Stimulated activated CD4-positive, alpha-beta T cell treated with anti-CD3 and anti-CD28 coated beads, Interleukin-15, amount 100 ng/mL, for 48 hours (primary cell): Measurements from ENCODE around the gene TBC1D9.

Source experiments
- DNase-seq, 2 donors: peaks; one replicate each; pipeline ENCODE4 v3.0.0-alpha.2; 2020; ENCODE audit warnings: low read depth in 2 of 2

TBC1D9 gene

GRCh38 chr4:140691369-140691768 is 64.8 kb downstream of the TBC1D9 start:
- DNase-seq, result no peak

GRCh38 chr4:140690093-140690492 is 66.1 kb downstream of the TBC1D9 start:
- no peak for DNase-seq

GRCh38 chr4:140689623-140690022 is 66.6 kb downstream of the TBC1D9 start:
- no peak for DNase-seq

GRCh38 chr4:140688711-140689598 is 67.2 kb downstream of the TBC1D9 start:
- no peak for DNase-seq

GRCh38 chr4:140686796-140687195 is 69.4 kb downstream of the TBC1D9 start:
- no peak for DNase-seq

GRCh38 chr4:140684314-140684713 is 71.9 kb downstream of the TBC1D9 start:
- no peak for DNase-seq

GRCh38 chr4:140681201-140681600 is 75.0 kb downstream of the TBC1D9 start:
- no peak for DNase-seq

GRCh38 chr4:140680686-140681085 is 75.5 kb downstream of the TBC1D9 start:
- DNase-seq, result no peak

- DNase-seq, result no peak
Measured at GRCh38 chr4:140679576-140679975, 76.6 kb downstream of the TBC1D9 start.

GRCh38 chr4:140675599-140676231 is 80.5 kb downstream of the TBC1D9 start:
- no peak for DNase-seq

GRCh38 chr4:140673729-140674128 is 82.5 kb downstream of the TBC1D9 start:
- DNase-seq, result no peak

- DNase-seq, result no peak
Measured at GRCh38 chr4:140672416-140672815, 83.8 kb downstream of the TBC1D9 start.

GRCh38 chr4:140668111-140668510 is 88.1 kb downstream of the TBC1D9 start:
- no peak for DNase-seq

- DNase-seq, result no peak
Measured at GRCh38 chr4:140666889-140667614, 89.1 kb downstream of the TBC1D9 start.

- DNase-seq, result no peak
Measured at GRCh38 chr4:140662082-140662869, 93.9 kb downstream of the TBC1D9 start.

GRCh38 chr4:140661550-140661949 is 94.6 kb downstream of the TBC1D9 start:
- DNase-seq, result no peak

GRCh38 chr4:140659943-140660700 is 96.1 kb downstream of the TBC1D9 start:
- DNase-seq, result no peak

GRCh38 chr4:140654495-140654814 is 101.7 kb downstream of the TBC1D9 start:
- no peak for DNase-seq

GRCh38 chr4:140653718-140654494 is 102.3 kb downstream of the TBC1D9 start:
- no peak for DNase-seq

GRCh38 chr4:140652601-140653000 is 103.6 kb downstream of the TBC1D9 start:
- no peak for DNase-seq
